ENCODE results near the gene ANKRD18B.
A peak's percentile ranks its signal among the peaks of the same experiment; 100 is the strongest.
"Not testable (repeated sequence)": the region's sequence is repeated elsewhere in the genome, so short reads cannot be mapped to it uniquely, and the experiment has no call there.

Gene ANKRD18B

GRCh38 chr9:33517934-33518577 is 6.0 kb upstream of the ANKRD18B start:
- DNase-seq (ENCODE audit: low read depth in 1 of 2, low spot score in 1 of 2); H3K27me3 ChIP-seq (ENCODE audit: insufficient read depth, poor library complexity, severe bottlenecking); H3K4me3 ChIP-seq (replicated peaks; ENCODE audit: insufficient read depth, low read length); H3K27ac ChIP-seq (replicated peaks): not testable (repeated sequence)

DNA sequence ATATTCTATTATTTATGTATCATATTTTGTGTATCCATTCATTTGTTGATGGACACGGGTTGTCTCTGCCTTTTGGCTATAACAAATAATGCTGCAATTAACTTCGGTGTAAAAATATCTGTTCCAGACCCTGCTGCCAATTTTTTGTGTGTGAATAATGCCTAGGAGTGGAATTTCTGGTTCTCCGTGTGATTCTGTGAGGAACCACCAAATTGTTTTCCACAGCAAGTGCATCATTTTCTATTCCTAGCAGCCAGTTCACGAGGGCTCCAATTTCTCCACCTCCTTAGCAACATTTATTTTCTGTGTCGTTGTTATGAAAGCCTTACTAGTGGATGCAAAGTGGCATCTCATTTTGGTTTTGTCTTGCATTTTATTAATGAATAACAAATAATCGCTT is 2.2 kb upstream of the ANKRD18B start:
- not testable (repeated sequence) for H3K27me3 ChIP-seq (ENCODE audit: insufficient read depth, poor library complexity, severe bottlenecking); DNase-seq (ENCODE audit: low read depth in 1 of 2, low spot score in 1 of 2); H3K4me3 ChIP-seq (replicated peaks; ENCODE audit: insufficient read depth, low read length); H3K27ac ChIP-seq (replicated peaks)

- no peak for TF ChIP-seq SPI1 (IDR thresholded peaks at IDR 0.05; ENCODE audit: borderline replicate concordance, low read depth)
- TF ChIP-seq GABPA (IDR thresholded peaks at IDR 0.05; ENCODE audit: low read depth) = no peak
- TF ChIP-seq REST (IDR thresholded peaks at IDR 0.05; ENCODE audit: insufficient replicate concordance, low read depth) = no peak
- no peak for TF ChIP-seq POLR2AphosphoS5 (IDR thresholded peaks at IDR 0.05; ENCODE audit: low read depth)
- TF ChIP-seq CTCF (IDR thresholded peaks at IDR 0.05; ENCODE audit: insufficient read depth, low read length) = no peak
- H3K27ac ChIP-seq (replicated peaks) = no peak overlapping the region
- no peak for DNase-seq (ENCODE audit: low read depth in 1 of 2, low spot score in 1 of 2)
- H3K27me3 ChIP-seq (ENCODE audit: insufficient read depth, poor library complexity, severe bottlenecking) = peaks cover 9% of the 10 kb centered on the region
- peak overlapping the region; percentile 37 for H3K4me3 ChIP-seq (replicated peaks; ENCODE audit: insufficient read depth, low read length)
These were observed 376 bp downstream of the ANKRD18B start for GRCh38 chr9:33524306-33524947.

GRCh38 chr9:33528069-33528468 is 4.0 kb downstream of the ANKRD18B start:
- not testable (repeated sequence) for DNase-seq (ENCODE audit: low read depth in 1 of 2, low spot score in 1 of 2); H3K27ac ChIP-seq (replicated peaks); H3K27me3 ChIP-seq (ENCODE audit: insufficient read depth, poor library complexity, severe bottlenecking); H3K4me3 ChIP-seq (replicated peaks; ENCODE audit: insufficient read depth, low read length)

DNA sequence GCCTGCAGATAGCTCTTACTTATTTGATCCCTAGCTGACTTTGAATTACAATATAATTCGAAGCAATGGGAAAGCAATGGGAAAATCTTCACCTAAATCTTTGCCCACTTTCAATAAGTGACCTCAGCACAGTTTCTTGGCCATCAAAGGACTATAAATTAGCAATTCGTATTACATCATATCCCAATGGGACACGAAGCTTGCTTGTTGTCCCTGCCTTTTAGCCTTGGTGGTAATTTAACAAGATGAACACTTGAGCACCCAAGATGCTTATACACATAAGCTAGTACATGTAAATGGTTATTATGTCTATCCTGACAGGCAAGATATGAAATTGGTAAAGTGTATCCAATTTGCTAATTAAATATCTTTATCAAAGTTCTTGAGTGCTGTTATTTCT is 9.9 kb downstream of the ANKRD18B start:
- not testable (repeated sequence) for H3K4me3 ChIP-seq (replicated peaks; ENCODE audit: insufficient read depth, low read length); DNase-seq (ENCODE audit: low read depth in 1 of 2, low spot score in 1 of 2); H3K27ac ChIP-seq (replicated peaks); H3K27me3 ChIP-seq (ENCODE audit: insufficient read depth, poor library complexity, severe bottlenecking)

- no peak overlapping the region for H3K27ac ChIP-seq (replicated peaks)
- H3K27me3 ChIP-seq (ENCODE audit: insufficient read depth, poor library complexity, severe bottlenecking) = no peaks in the 10 kb centered on the region
- TF ChIP-seq SPI1 (IDR thresholded peaks at IDR 0.05; ENCODE audit: borderline replicate concordance, low read depth) (no peak), GABPA (IDR thresholded peaks at IDR 0.05; ENCODE audit: low read depth) (no peak), POLR2AphosphoS5 (IDR thresholded peaks at IDR 0.05; ENCODE audit: low read depth) (no peak), REST (IDR thresholded peaks at IDR 0.05; ENCODE audit: insufficient replicate concordance, low read depth) (no peak), CTCF (IDR thresholded peaks at IDR 0.05; ENCODE audit: insufficient read depth, low read length) (no peak)
- no peak for DNase-seq (ENCODE audit: low read depth in 1 of 2, low spot score in 1 of 2)
- no peak overlapping the region for H3K4me3 ChIP-seq (replicated peaks; ENCODE audit: insufficient read depth, low read length)
These were observed 11.5 kb downstream of the ANKRD18B start for GRCh38 chr9:33535541-33535940.

DNA sequence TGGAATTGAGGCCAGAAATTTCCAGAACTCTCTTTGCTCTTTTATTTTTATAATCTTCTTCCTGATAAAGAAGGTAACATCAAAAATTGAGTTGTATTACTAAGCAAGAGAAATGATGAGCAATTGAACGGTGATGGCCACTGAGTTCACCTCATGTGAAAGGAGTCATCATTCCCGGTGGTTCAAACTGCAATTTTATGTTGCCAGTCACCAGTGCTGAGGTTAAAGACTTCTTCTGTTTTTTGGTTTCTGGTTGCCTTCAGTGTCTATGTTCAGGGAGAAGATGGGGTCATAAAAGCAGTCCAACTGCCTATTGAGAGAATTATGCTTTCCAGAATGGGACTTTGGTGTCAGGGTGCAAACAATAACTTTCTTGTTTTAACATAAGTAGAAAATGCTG is 19.4 kb downstream of the ANKRD18B start:
- not testable (repeated sequence) for H3K27ac ChIP-seq (replicated peaks)

GRCh38 chr9:33545715-33546114 is 21.7 kb downstream of the ANKRD18B start:
- H3K4me3 ChIP-seq (replicated peaks; ENCODE audit: insufficient read depth, low read length); H3K27me3 ChIP-seq (ENCODE audit: insufficient read depth, poor library complexity, severe bottlenecking); H3K27ac ChIP-seq (replicated peaks); DNase-seq (ENCODE audit: low read depth in 1 of 2, low spot score in 1 of 2): not testable (repeated sequence)

More for the DNA sequence above, 19.4 kb downstream of the ANKRD18B start:
- not testable (repeated sequence) for H3K4me3 ChIP-seq (replicated peaks; ENCODE audit: insufficient read depth, low read length); H3K27me3 ChIP-seq (ENCODE audit: insufficient read depth, poor library complexity, severe bottlenecking); DNase-seq (ENCODE audit: low read depth in 1 of 2, low spot score in 1 of 2)

DNA sequence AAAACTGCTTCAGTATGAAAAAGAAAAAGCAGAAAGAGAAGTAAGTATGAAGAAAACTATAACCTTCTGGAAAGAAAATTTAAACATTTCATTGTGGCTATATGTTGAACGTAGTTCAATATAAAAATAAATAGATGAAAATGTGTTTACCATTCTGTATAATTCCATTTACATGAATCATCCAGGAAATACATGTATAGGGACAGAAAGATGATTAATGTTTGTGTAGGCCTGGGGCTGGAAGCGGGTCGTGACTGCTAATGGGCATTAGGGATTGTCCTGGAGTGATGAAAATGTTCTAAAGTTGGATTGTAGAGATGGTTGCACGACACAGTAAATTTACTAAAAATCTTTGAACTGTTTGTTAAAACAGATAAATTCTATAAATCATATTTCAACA is 24.8 kb downstream of the ANKRD18B start:
- DNase-seq (ENCODE audit: low read depth in 1 of 2, low spot score in 1 of 2); H3K4me3 ChIP-seq (replicated peaks; ENCODE audit: insufficient read depth, low read length); H3K27ac ChIP-seq (replicated peaks); H3K27me3 ChIP-seq (ENCODE audit: insufficient read depth, poor library complexity, severe bottlenecking): not testable (repeated sequence)
